T1000 (cell line): ENCODE data around the gene TKTL1.
"Not testable (repeated sequence)": the region's sequence is repeated elsewhere in the genome, so short reads cannot be mapped to it uniquely, and the experiment has no call there.

Source experiments
- DNase-seq: peaks from one replicate; lab custom pipeline; 2025; ENCODE audit warnings: mixed read lengths; lab: John Stamatoyannopoulos, UW

TKTL1 gene

GRCh38 chrX:154295664-154296310 lies at the start of gene TKTL1:
TKTL1 (plus strand) TSS chrX:154295795; CDS start chrX:154295860, 65 bp downstream.
- no peak for DNase-seq

- DNase-seq: not testable (repeated sequence)
These were observed 48.1 kb upstream of the TKTL1 start for GRCh38 chrX:154247377-154248045.

GRCh38 chrX:154248076-154248475 lies 47.5 kb upstream of the TKTL1 start:
- not testable (repeated sequence) for DNase-seq

GRCh38 chrX:154257282-154257681 lies 38.3 kb upstream of the TKTL1 start, which contains the start of gene OPN1MW3:
OPN1MW3 (plus strand) TSS chrX:154257582; CDS start chrX:154257620, 38 bp downstream.
- not testable (repeated sequence) for DNase-seq

GRCh38 chrX:154258711-154259110 lies 36.9 kb upstream of the TKTL1 start:
- not testable (repeated sequence) for DNase-seq

GRCh38 chrX:154263072-154263471 lies 32.5 kb upstream of the TKTL1 start:
- not testable (repeated sequence) for DNase-seq

- DNase-seq: not testable (repeated sequence)
These were observed 26.4 kb upstream of the TKTL1 start for GRCh38 chrX:154269245-154269644.

- not testable (repeated sequence) for DNase-seq
These were observed 10.9 kb upstream of the TKTL1 start for GRCh38 chrX:154284489-154285338.

- not testable (repeated sequence) for DNase-seq
These were observed 9.2 kb upstream of the TKTL1 start for GRCh38 chrX:154286406-154286805.

- no peak for DNase-seq
These were observed 612 bp upstream of the TKTL1 start, which contains the start of gene TEX28 for GRCh38 chrX:154294791-154295574. TEX28 (minus strand) TSS chrX:154295124; CDS start chrX:154292117, 3,007 bp downstream.

GRCh38 chrX:154296731-154297130 lies 1.1 kb downstream of the TKTL1 start:
- no peak for DNase-seq

- DNase-seq: no peak
These were observed 2.7 kb downstream of the TKTL1 start for GRCh38 chrX:154298312-154298711.

- no peak for DNase-seq
These were observed 5.2 kb downstream of the TKTL1 start for GRCh38 chrX:154300816-154301215.

GRCh38 chrX:154302998-154303397 lies 7.4 kb downstream of the TKTL1 start:
- not testable (repeated sequence) for DNase-seq

GRCh38 chrX:154303476-154303875 lies 7.9 kb downstream of the TKTL1 start:
- no peak for DNase-seq

GRCh38 chrX:154304846-154305245 lies 9.3 kb downstream of the TKTL1 start:
- no peak for DNase-seq

- DNase-seq: no peak
These were observed 10.1 kb downstream of the TKTL1 start for GRCh38 chrX:154305541-154306205.

GRCh38 chrX:154307202-154307601 lies 11.6 kb downstream of the TKTL1 start:
- DNase-seq: no peak

- DNase-seq: no peak
These were observed 12.7 kb downstream of the TKTL1 start for GRCh38 chrX:154308108-154308946.
